Uterus (tissue), 4 donors: ENCODE measurements around the gene MAPRE3. TPM values are rescaled to one million over a fixed set of nuclear protein-coding genes. Genes with fewer than 3 reads are reported as not detected.

Experiments used
- DNase-seq, 2 donors: peaks; one replicate each; pipeline ENCODE4 v3.0.0-alpha.2; 2019 to 2020
- H3K27ac ChIP-seq, 2 donors: fragments of 200-600 bp; sonication (generic); 1 replicate in 1 of 2; 2 replicates in 1 of 2; pipeline ENCODE4 v1.5.1; 2016 to 2018
- H3K27me3 ChIP-seq, 2 donors: fragments of 200-600 bp; sonication (generic); one replicate each; pipeline ENCODE4 v1.5.1; 2018 to 2019; ENCODE audit warnings: control low read depth in 1 of 2
- H3K36me3 ChIP-seq, 2 donors: fragments of 200-600 bp; sonication (generic); one replicate each; pipeline ENCODE4 v1.5.1; 2019; ENCODE audit warnings: control low read depth in 1 of 2
- H3K4me1 ChIP-seq, 2 donors: fragments of 200-600 bp; sonication (generic); one replicate each; pipeline ENCODE4 v1.5.1; 2018 to 2019; ENCODE audit warnings: control low read depth in 1 of 2
- H3K4me3 ChIP-seq, 2 donors: fragments of 200-600 bp; sonication (generic); 1 replicate in 1 of 2; 2 replicates in 1 of 2; pipeline ENCODE4 v1.5.1; 2018 to 2019; ENCODE audit warnings: mild to moderate bottlenecking in 1 of 2
- H3K9me3 ChIP-seq, 2 donors: fragments of 200-600 bp; sonication (generic); one replicate each; pipeline ENCODE4 v1.5.1; 2019; ENCODE audit warnings: control low read depth in 1 of 2
- POLR2A ChIP-seq, 2 donors: fragments of 450-650 bp; IDR thresholded peaks; one replicate each; pipeline ENCODE4 v1.6.1; 2016; ENCODE audit warnings: antibody characterized with exemption in 2 of 2, mild to moderate bottlenecking in 1 of 2, moderate library complexity in 1 of 2
- intact Hi-C: fragments of 100-400 bp; cut with DNase I; formaldehyde crosslinking; loops from one replicate; pipeline ENCODE4 v1.15.1; 2023; ENCODE audit warnings: low total_unique reads
- total RNA-seq, 4 donors: library from RNA; depleted of rRNA in 3 of 4; stranded (reverse); fragments of >200 nt in 3 of 4; gene quantifications; one replicate each; pipeline versions ENCODE4 v1.1.0 to v1.2.4, GENCODE V29; 2014 to 2023
- TF ChIP-seq, protein P1 (sequence below), 4 experiments: fragments of 200-600 bp in 2 of 4; fragments of 450-650 bp in 2 of 4; sonication (generic) in 2 of 4; IDR thresholded peaks; one replicate each; pipeline ENCODE4 v1.5.1; 2016 to 2019; ENCODE audit warnings: antibody characterized with exemption in 4 of 4, mild to moderate bottlenecking in 2 of 4, moderate library complexity in 1 of 4
- donor health status: DM: yes; HTN: yes; CAD: no.

Gene MAPRE3
- total RNA-seq, 4 donors from 2014 or later: 2.9 to 49.6 (median 4.9) TPM

DNA sequence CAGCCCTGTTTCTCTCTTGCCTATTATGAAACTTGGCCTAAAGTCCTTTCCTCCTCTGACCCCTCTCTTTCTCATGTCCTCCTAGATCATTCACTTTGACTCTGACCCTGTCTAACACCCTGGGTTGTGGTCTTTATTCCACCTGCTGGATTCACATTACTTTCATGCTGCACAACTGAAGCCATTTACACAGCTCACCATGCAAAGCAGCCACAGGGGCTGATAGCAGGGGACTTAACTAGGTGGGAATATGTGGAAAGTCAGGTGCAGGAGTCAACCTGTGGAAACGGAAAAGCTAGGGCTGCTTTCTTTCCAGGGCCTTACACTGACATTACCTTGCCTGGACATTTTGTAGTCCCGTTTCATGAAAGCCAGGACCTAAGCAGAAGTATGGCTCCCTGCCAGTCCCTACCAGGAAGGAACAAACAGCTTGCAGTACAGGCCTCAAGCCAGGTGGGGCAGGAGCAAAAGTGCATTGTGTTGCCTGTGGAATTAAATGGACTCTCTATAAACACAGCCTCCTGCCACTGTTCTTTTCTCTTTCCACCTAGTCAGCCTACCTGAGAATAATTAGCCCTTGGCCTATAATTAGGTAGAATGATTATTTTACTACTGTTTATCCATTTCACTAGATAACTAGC is 11.8 kb downstream of the MAPRE3 start:
- peak; percentile 50 to 76 for DNase-seq
- H3K9me3 ChIP-seq: no peaks in the 10 kb centered on the region
- intact Hi-C loops: no loop called here
- TF ChIP-seq POLR2A (IDR thresholded peaks at IDR 0.05): no peak
- TF ChIP-seq, protein P1, sequence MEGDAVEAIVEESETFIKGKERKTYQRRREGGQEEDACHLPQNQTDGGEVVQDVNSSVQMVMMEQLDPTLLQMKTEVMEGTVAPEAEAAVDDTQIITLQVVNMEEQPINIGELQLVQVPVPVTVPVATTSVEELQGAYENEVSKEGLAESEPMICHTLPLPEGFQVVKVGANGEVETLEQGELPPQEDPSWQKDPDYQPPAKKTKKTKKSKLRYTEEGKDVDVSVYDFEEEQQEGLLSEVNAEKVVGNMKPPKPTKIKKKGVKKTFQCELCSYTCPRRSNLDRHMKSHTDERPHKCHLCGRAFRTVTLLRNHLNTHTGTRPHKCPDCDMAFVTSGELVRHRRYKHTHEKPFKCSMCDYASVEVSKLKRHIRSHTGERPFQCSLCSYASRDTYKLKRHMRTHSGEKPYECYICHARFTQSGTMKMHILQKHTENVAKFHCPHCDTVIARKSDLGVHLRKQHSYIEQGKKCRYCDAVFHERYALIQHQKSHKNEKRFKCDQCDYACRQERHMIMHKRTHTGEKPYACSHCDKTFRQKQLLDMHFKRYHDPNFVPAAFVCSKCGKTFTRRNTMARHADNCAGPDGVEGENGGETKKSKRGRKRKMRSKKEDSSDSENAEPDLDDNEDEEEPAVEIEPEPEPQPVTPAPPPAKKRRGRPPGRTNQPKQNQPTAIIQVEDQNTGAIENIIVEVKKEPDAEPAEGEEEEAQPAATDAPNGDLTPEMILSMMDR (IDR thresholded peaks at IDR 0.05): peak in 3 of 4 experiments; percentile 18 to 44 (median 32)
- no peaks in the 10 kb centered on the region for H3K36me3 ChIP-seq
- H3K27ac ChIP-seq: no peak overlapping the region
- H3K4me1 ChIP-seq: peaks cover 0 to 6% of the 10 kb centered on the region in 2 donors
- no peak overlapping the region for H3K4me3 ChIP-seq
- no peaks in the 10 kb centered on the region for H3K27me3 ChIP-seq

DNA sequence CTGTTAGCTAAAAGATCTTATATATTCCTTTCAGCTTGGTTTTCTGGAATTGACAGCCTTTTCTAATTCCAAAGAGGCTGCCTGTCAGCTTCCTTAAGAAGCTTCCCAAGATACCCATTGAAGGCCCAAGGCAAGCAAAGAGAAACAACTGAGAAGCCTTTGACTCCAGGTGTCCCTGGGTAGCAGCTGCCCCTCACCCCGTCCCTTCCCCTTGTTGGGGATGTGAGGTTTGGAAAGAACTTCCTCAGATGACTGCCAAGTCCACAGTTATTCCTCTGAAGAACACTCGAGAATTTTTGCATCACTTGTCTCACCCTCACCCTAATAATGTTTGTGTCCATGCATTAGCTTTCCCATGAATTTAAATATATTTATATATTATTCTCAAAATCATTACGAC is 13.3 kb downstream of the MAPRE3 start:
- H3K9me3 ChIP-seq: no peaks in the 10 kb centered on the region
- intact Hi-C loops: no loop called here
- H3K27me3 ChIP-seq: no peaks in the 10 kb centered on the region
- no peak overlapping the region for H3K27ac ChIP-seq
- no peak overlapping the region for H3K4me3 ChIP-seq
- no peak for TF ChIP-seq POLR2A (IDR thresholded peaks at IDR 0.05)
- TF ChIP-seq, protein P1 (IDR thresholded peaks at IDR 0.05): no peak
- H3K4me1 ChIP-seq: peaks cover 0 to 6% of the 10 kb centered on the region in 2 donors
- H3K36me3 ChIP-seq: no peaks in the 10 kb centered on the region
- no peak for DNase-seq

DNA sequence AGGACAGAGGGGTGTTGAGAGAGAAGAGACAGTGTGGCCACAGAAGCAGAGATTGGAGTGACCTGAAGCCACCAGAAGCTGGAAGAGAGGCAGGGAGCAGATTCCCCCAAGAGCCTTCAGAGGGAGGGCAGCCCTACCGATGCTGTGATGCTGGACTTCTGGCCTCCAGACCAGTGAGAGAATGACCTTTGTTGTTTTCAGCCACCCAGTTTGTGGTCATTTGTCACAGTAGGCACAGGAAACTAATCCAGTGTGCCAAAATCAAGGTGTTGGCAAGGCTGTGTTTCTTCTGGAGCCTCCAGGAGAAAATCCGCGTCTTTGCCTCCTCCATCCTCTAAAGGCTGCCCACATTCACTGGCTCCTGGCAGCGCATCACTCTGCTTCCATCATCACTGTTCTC is 15.4 kb downstream of the MAPRE3 start:
- intact Hi-C loops: no loop called here
- H3K4me3 ChIP-seq: no peak overlapping the region
- no peaks in the 10 kb centered on the region for H3K36me3 ChIP-seq
- H3K9me3 ChIP-seq: no peaks in the 10 kb centered on the region
- no peaks in the 10 kb centered on the region for H3K4me1 ChIP-seq
- TF ChIP-seq, protein P1 (IDR thresholded peaks at IDR 0.05): no peak
- TF ChIP-seq POLR2A (IDR thresholded peaks at IDR 0.05): no peak
- no peaks in the 10 kb centered on the region for H3K27me3 ChIP-seq
- no peak overlapping the region for H3K27ac ChIP-seq
- no peak for DNase-seq

DNA sequence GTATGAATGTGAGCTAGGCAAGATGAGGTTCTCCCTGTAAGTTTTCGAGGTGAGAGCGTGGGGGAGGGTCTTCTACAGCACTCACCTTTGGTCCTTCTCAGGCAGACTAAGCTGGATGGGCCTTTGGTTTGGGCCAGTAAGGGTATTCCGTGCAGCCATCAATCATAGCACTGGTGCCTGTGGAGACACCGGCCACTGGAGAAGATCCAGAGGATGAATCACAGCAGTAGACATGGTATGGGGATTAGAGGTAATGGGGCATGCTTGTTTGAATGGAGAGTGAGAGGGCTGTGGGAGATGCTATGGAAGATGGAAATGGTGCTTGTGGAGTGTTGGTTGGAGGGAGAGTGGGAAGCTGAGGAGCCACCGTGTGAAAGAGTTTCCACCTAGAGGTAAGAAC is 16.1 kb downstream of the MAPRE3 start:
- TF ChIP-seq, protein P1 (IDR thresholded peaks at IDR 0.05): no peak
- Histone ChIP-seq H3K27me3 (no peaks in the 10 kb centered on the region), H3K4me1 (no peaks in the 10 kb centered on the region), H3K9me3 (no peaks in the 10 kb centered on the region), H3K4me3 (no peak overlapping the region), H3K36me3 (no peaks in the 10 kb centered on the region), H3K27ac (no peak overlapping the region)
- DNase-seq: no peak
- intact Hi-C loops: no loop called here

DNA sequence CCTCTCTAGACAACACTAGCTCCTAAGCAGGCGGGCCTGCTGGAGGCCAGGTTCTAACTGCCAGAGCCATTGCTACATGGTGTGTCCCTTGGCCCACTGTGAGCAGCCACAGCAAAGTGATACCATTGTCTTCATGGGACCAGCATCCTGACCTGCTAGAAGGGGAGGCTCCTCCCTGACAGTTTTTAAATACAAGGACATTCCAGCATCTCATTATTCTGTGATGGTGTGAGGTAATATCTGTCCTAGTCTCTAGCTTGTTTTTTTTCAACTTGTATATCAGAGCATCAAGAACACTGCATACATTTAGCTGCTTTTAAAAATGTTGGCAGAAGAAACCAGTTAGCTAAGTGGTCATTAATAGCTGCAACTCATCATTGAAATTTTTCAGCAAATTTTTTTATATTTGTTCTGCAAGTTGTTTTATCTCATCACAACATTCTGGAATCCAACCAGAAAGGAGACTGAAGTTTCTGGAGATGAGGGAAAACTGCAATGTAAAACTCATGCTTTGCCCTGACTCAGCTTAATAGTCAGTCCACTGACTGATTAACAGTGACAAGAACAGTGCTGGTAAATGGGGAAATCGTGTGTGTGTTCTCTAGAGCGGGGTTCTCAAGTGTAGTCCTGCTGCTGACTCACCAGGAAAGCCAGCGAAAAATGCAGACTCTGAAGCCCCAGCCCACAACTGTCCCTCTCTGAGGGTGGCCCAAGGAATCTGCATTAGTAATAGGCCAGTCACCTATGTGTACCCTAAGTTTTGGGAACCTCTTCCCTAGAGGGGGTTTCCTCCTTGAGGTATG is 17.8 kb downstream of the MAPRE3 start:
- no peaks in the 10 kb centered on the region for H3K27me3 ChIP-seq
- no peak overlapping the region for H3K4me3 ChIP-seq
- no peak overlapping the region for H3K27ac ChIP-seq
- no peaks in the 10 kb centered on the region for H3K4me1 ChIP-seq
- H3K9me3 ChIP-seq: no peaks in the 10 kb centered on the region
- TF ChIP-seq, protein P1 (IDR thresholded peaks at IDR 0.05): no peak
- no peak for TF ChIP-seq POLR2A (IDR thresholded peaks at IDR 0.05)
- intact Hi-C loops: no loop called here
- no peaks in the 10 kb centered on the region for H3K36me3 ChIP-seq
- DNase-seq: no peak
